Osteocyte (in vitro differentiated cells): ENCODE measurements around the gene FOXN3. TPM values are rescaled to one million over a fixed set of nuclear protein-coding genes. Genes with fewer than 3 reads are reported as not detected.

ENCODE experiments used
- DNase-seq: peaks from one replicate; pipeline ENCODE4 v3.0.0; 2021; ENCODE audit warnings: mixed read lengths; ENCODE audit not compliant: unreplicated experiment; ENCODE audit errors: extremely low spot score
- H3K27ac Mint-ChIP-seq: one replicate; pipeline ENCODE4 v1.8.0; 2021; ENCODE audit warnings: mild to moderate bottlenecking, mixed read lengths; ENCODE audit not compliant: unreplicated experiment
- H3K27me3 Mint-ChIP-seq: one replicate; pipeline ENCODE4 v1.8.0; 2021; ENCODE audit warnings: mixed read lengths; ENCODE audit not compliant: unreplicated experiment
- H3K36me3 Mint-ChIP-seq: one replicate; pipeline ENCODE4 v1.8.0; 2021; ENCODE audit warnings: mixed read lengths; ENCODE audit not compliant: unreplicated experiment
- H3K4me1 Mint-ChIP-seq: one replicate; pipeline ENCODE4 v1.8.0; 2021; ENCODE audit warnings: mixed read lengths; ENCODE audit not compliant: unreplicated experiment
- H3K4me3 Mint-ChIP-seq: one replicate; pipeline ENCODE4 v1.8.0; 2021; ENCODE audit warnings: mild to moderate bottlenecking, moderate library complexity, mixed read lengths; ENCODE audit not compliant: unreplicated experiment
- H3K9me3 Mint-ChIP-seq: one replicate; pipeline ENCODE4 v1.8.0; 2021; ENCODE audit warnings: mixed read lengths; ENCODE audit not compliant: unreplicated experiment
- CTCF ChIP-seq: fragments of 200-600 bp; sonication (generic); IDR thresholded peaks from 2 replicates; pipeline ENCODE4 v1.5.0; 2021; ENCODE audit warnings: antibody characterized with exemption, mild to moderate bottlenecking, moderate library complexity
- total RNA-seq: library from RNA; stranded (reverse); gene quantifications from 2 replicates; pipeline ENCODE4 v1.2.1, GENCODE V29; 2021

Gene FOXN3
- total RNA-seq, 1 donor from 2014 or later: 120 TPM

GRCh38 chr14:89356927-89357326 lies 60.1 kb downstream of the FOXN3 start:
- peaks cover 17% of the 10 kb centered on the region for H3K4me1 Mint-ChIP-seq
- H3K9me3 Mint-ChIP-seq: no peaks in the 10 kb centered on the region
- no peak overlapping the region for H3K4me3 Mint-ChIP-seq
- H3K27ac Mint-ChIP-seq: peak overlapping the region; percentile 6
- no peak for DNase-seq
- peaks cover 2% of the 10 kb centered on the region for H3K36me3 Mint-ChIP-seq
- H3K27me3 Mint-ChIP-seq: no peaks in the 10 kb centered on the region
- no peak for TF ChIP-seq CTCF

GRCh38 chr14:89356496-89356895 lies 60.5 kb downstream of the FOXN3 start:
- H3K36me3 Mint-ChIP-seq: peaks cover 2% of the 10 kb centered on the region
- no peak overlapping the region for H3K4me3 Mint-ChIP-seq
- DNase-seq: no peak
- no peaks in the 10 kb centered on the region for H3K9me3 Mint-ChIP-seq
- H3K4me1 Mint-ChIP-seq: peaks cover 21% of the 10 kb centered on the region
- H3K27me3 Mint-ChIP-seq: no peaks in the 10 kb centered on the region
- peak overlapping the region; percentile 6 for H3K27ac Mint-ChIP-seq
- TF ChIP-seq CTCF: no peak

GRCh38 chr14:89353766-89354113 lies 63.3 kb downstream of the FOXN3 start:
- H3K36me3 Mint-ChIP-seq: peaks cover 20% of the 10 kb centered on the region
- no peaks in the 10 kb centered on the region for H3K27me3 Mint-ChIP-seq
- DNase-seq: no peak
- no peak overlapping the region for H3K27ac Mint-ChIP-seq
- H3K4me1 Mint-ChIP-seq: peaks cover 37% of the 10 kb centered on the region
- H3K4me3 Mint-ChIP-seq: no peak overlapping the region
- H3K9me3 Mint-ChIP-seq: no peaks in the 10 kb centered on the region
- TF ChIP-seq CTCF: no peak

GRCh38 chr14:89352976-89353765 lies 63.9 kb downstream of the FOXN3 start:
- Mint-ChIP-seq H3K4me1 (peaks cover 37% of the 10 kb centered on the region), H3K27ac (no peak overlapping the region), H3K27me3 (no peaks in the 10 kb centered on the region), H3K36me3 (peaks cover 25% of the 10 kb centered on the region), H3K9me3 (no peaks in the 10 kb centered on the region), H3K4me3 (no peak overlapping the region)
- TF ChIP-seq CTCF: no peak
- DNase-seq: no peak

- Mint-ChIP-seq H3K4me1 (peaks cover 37% of the 10 kb centered on the region), H3K27me3 (no peaks in the 10 kb centered on the region), H3K27ac (peak overlapping the region; percentile 96), H3K9me3 (peaks cover 5% of the 10 kb centered on the region), H3K36me3 (peaks cover 32% of the 10 kb centered on the region), H3K4me3 (peak overlapping the region; percentile 58)
- no peak for DNase-seq
- no peak for TF ChIP-seq CTCF
Measured at GRCh38 chr14:89351516-89352404, 65.3 kb downstream of the FOXN3 start.
